ENCODE results near the gene PGP.

GRCh38 chr16:2177101-2177500, 37.5 kb downstream of the PGP start:
- TF ChIP-seq POLR2A (IDR thresholded peaks at IDR 0.05), result no peak
- TF ChIP-seq, protein P1, sequence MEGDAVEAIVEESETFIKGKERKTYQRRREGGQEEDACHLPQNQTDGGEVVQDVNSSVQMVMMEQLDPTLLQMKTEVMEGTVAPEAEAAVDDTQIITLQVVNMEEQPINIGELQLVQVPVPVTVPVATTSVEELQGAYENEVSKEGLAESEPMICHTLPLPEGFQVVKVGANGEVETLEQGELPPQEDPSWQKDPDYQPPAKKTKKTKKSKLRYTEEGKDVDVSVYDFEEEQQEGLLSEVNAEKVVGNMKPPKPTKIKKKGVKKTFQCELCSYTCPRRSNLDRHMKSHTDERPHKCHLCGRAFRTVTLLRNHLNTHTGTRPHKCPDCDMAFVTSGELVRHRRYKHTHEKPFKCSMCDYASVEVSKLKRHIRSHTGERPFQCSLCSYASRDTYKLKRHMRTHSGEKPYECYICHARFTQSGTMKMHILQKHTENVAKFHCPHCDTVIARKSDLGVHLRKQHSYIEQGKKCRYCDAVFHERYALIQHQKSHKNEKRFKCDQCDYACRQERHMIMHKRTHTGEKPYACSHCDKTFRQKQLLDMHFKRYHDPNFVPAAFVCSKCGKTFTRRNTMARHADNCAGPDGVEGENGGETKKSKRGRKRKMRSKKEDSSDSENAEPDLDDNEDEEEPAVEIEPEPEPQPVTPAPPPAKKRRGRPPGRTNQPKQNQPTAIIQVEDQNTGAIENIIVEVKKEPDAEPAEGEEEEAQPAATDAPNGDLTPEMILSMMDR (IDR thresholded peaks at IDR 0.05), result no peak

All from uterus (tissue), 2 donors.